GM10248 (cell line): ENCODE results near the gene PDAP1.
A peak's percentile ranks its signal among the peaks of the same experiment; 100 is the strongest.
"Not testable (repeated sequence)": the region's sequence is repeated elsewhere in the genome, so short reads cannot be mapped to it uniquely, and the experiment has no call there.

ENCODE experiments used
- CTCF ChIA-PET: fragments of 300-600 bp; sonication (Branson Sonifier 250); formaldehyde crosslinking; extraction: SDS; loops from one replicate; lab custom pipeline; 2021; ENCODE audit warnings: antibody characterized with exemption; lab: Yijun Ruan, JAX
- POLR2A ChIA-PET: fragments of 350-650 bp; sonication (Branson Sonifier 250); formaldehyde crosslinking; extraction: SDS; loops from one replicate; lab custom pipeline; 2020; ENCODE audit warnings: antibody characterized with exemption; lab: Yijun Ruan, JAX
- DNase-seq: peaks from one replicate; pipeline ENCODE4 v3.0.0; 2012; ENCODE audit errors: extremely low spot score
- TF ChIP-seq, protein P1 (sequence below): IDR thresholded peaks from 2 replicates; pipeline ENCODE4 v1.5.1; 2012; ENCODE audit warnings: mild to moderate bottlenecking, low read depth; ENCODE audit errors: extremely low read depth, missing control alignments, control extremely low read depth

PDAP1 gene

DNA sequence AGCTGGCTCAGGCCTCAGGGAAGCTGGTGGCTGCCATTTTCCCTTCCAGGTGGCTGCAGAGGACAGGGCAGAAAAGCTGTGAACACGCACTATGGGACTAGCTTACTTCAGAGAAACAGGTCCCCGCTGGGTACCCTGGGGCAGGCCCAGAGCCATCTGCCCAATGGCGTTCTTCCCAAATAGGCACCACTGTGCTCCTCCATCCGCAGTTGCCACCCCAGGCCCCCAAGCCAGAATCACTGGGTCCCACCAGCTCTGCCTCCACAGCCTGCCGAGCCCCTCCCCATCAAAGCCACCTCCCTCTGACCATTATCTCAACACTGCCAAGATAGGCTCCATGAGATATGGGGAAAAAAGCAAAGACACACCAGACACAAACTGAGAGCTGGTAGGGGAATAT is 11.8 kb upstream of the PDAP1 start:
- CTCF ChIA-PET, result interaction anchor here (1.0 to 1.3 kb wide), 4 partner anchors 10 to 23 kb away, joined by 3 to 5 read pairs (median 4); partner anchors contain the start of genes BUD31 and PDAP1
- TF ChIP-seq, protein P1, sequence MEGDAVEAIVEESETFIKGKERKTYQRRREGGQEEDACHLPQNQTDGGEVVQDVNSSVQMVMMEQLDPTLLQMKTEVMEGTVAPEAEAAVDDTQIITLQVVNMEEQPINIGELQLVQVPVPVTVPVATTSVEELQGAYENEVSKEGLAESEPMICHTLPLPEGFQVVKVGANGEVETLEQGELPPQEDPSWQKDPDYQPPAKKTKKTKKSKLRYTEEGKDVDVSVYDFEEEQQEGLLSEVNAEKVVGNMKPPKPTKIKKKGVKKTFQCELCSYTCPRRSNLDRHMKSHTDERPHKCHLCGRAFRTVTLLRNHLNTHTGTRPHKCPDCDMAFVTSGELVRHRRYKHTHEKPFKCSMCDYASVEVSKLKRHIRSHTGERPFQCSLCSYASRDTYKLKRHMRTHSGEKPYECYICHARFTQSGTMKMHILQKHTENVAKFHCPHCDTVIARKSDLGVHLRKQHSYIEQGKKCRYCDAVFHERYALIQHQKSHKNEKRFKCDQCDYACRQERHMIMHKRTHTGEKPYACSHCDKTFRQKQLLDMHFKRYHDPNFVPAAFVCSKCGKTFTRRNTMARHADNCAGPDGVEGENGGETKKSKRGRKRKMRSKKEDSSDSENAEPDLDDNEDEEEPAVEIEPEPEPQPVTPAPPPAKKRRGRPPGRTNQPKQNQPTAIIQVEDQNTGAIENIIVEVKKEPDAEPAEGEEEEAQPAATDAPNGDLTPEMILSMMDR, result no peak
- POLR2A ChIA-PET, result interaction anchor here (0.9 to 3.0 kb wide), 2 partner anchors 10 to 11 kb away, joined by 4 to 15 read pairs; partner anchors contain the start of genes BUD31 and PDAP1
- no peak for DNase-seq

DNA sequence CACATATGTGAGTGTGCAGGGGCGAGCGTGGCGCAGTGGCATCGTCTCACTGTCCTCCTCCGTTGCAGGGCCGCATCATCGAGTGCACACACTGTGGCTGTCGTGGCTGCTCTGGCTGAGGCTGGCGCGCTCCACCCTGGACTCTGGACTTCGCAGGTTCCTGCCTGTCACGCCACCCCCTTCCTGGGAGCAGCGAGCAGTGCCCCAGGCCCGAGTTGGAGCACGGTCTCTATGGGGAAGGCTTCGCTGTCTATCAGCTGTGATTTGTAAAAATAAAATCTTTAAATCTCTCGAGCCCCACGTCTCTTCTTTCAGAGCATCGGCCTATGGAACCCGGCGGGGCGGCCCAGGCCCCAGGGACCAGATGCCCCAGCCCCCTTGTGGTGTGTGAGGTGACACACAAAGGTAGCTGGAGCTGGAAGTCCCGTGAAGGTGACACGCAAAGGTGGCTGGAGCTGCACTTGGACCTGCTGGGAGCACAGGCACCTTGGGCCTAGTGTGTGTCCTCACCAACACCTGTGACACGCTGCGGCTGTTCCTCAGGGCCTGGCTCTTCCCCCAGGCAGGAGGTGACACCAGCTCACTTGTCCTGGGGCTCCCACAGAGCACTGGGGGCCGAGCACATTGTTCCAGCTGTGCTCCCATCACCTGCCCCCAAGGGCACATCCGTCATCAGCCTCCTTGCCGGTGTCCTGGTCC is 11.1 kb upstream of the PDAP1 start:
- ChIA-PET POLR2A (interaction anchor here (0.6 to 3.0 kb wide), 2 partner anchors 11 to 53 kb away, joined by 3 to 15 read pairs; partner anchors contain the start of genes BUD31 and PDAP1), CTCF (interaction anchor here (1.0 to 1.8 kb wide), 4 partner anchors 10 to 24 kb away, joined by 3 to 6 read pairs (median 4); partner anchors contain the start of genes BUD31 and PDAP1)
- DNase-seq, result no peak
- TF ChIP-seq, protein P1, result no peak

DNA sequence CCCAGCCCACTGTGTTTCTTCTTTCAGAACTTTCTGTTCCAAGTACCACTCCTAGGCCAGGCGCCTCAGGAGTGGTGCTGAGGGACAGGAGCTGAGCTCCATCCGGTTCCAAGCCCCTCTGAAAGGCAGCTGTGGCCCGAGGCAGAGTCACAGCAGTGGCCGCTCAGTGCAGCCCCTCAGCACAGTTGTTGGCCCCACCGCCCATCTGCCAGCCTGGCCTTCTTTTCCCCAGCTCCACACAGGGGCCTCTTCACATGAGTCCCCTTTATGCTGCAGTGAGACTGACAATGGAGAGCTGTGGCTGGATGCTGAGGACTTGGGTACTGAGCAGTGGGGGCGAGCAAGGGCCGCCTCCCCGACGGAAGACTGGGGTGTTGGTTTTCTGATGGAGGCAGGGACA is 9.9 kb upstream of the PDAP1 start:
- ChIA-PET CTCF (interaction anchor here (1.6 to 1.8 kb wide), 2 partner anchors 9 to 12 kb away, joined by 3 to 6 read pairs; partner anchors contain the start of genes BUD31 and PDAP1), POLR2A (interaction anchor here (1.5 kb wide), 1 partner anchor 10 kb away, joined by 6 read pairs; the partner anchor contains the start of genes BUD31 and PDAP1)
- TF ChIP-seq, protein P1, result no peak
- no peak for DNase-seq

DNA sequence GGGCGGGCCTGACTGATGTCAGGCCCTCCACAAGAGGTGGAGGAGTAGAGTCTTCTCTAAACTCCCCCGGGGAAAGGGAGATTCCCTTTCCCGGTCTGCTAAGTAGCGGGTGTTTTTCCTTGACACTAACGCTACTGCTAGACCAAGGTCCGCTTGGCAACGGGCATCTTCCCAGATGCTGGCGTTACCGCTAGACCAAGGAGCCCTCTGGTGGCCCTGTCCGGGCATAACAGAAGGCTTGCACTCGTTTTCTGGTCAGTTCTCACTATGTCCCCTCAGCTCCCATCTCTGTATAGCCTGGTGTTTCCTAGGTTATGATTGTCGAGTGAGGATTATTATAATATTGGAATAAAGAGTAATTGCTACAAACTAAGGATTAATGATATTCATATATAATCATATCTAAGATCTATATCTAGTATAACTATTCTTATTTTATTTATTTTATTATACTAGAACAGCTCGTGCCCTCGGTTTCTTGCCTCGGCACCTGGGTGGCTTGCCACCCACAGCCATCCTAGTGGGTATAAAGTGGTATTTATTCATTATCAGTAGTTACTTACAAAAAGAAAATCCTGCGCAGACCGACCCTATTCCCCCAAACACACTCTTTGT is 7.2 kb upstream of the PDAP1 start:
- POLR2A ChIA-PET, DNase-seq: not testable (repeated sequence)
- CTCF ChIA-PET, result interaction anchor here (0.8 to 2.3 kb wide), 5 partner anchors 9 to 24 kb away, joined by 3 to 9 read pairs (median 4); partner anchors contain the start of genes CPSF4 and PTCD1
- TF ChIP-seq, protein P1, result peak; percentile 39

DNA sequence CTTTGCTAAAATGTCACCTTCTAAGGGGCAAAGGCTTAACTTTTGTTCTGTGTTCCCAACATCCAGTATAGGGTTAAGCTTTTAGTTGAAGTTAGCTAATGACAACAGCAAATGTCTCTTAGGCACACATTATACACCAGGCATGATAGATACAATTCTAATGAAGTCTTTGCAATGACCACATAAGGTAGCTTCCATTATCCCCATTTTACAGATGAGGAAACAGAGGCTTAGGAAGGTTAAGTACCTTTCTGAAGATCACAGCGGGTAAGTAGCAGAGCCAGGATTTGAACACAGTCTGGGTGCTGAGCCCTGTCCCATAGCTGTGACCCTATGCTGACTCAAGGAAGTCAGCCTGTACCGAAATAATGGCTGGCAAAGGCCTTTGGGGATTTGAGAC is 2.2 kb upstream of the PDAP1 start:
- no peak for DNase-seq
- CTCF ChIA-PET, result interaction anchor here (1.1 kb wide), 1 partner anchor 10 kb away, joined by 3 read pairs; no protein-coding TSS in a partner anchor
- TF ChIP-seq, protein P1, result no peak
- POLR2A ChIA-PET, result interaction anchor here (2.3 kb wide), 1 partner anchor 11 kb away, joined by 16 read pairs; no protein-coding TSS in a partner anchor

DNA sequence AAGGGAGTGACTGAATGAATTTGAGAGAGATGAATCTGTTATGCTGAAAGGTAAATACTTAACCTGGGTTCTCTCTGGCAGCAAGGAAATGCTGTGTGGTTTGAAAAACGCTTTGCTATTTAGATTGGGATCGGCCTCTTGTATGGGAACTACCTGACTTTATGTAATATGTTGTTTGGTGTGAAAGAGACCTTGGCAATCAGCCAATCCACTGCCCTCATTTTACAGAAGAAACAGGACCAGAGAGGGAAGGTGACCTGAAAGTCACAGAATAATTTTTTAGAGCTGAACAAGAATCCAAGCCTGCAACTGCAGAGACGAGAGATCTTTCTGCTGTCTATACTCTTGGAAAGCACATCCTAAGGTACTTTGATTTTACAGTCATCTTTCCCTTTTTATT is 1.4 kb upstream of the PDAP1 start:
- TF ChIP-seq, protein P1, result no peak
- ChIA-PET CTCF (interaction anchor here (1.2 to 1.7 kb wide), 2 partner anchors 17 to 21 kb away, joined by 3 to 5 read pairs; no protein-coding TSS in a partner anchor), POLR2A (interaction anchor here (2.0 to 2.5 kb wide), 3 partner anchors 10 to 34 kb away, joined by 7 to 16 read pairs (median 15); no protein-coding TSS in a partner anchor)
- no peak for DNase-seq
